K562 (cell line): Measurements from ENCODE around the gene UGP2. TPM values are rescaled to one million over a fixed set of nuclear protein-coding genes. Genes with fewer than 3 reads are reported as not detected.

ENCODE experiments used
- ATAC-seq: fragments of 200-7000 bp; cut with Tn5 transposase; 3 replicates; pipeline ENCODE4 v1.9.1; 2020; ENCODE audit warnings: moderate library complexity
- BruUV-seq: library from RNA; stranded (reverse); fragments of 400-500 nt; replicated peaks from 2 replicates; lab custom pipeline; 2021; lab: Mats Ljungman, UMichigan
- CTCF ChIA-PET: fragments of 300-600 bp; formaldehyde crosslinking; extraction: SDS; loops from one replicate; lab custom pipeline; 2021; ENCODE audit warnings: low intra/inter-chr PET ratio; lab: Yijun Ruan, JAX
- POLR2A ChIA-PET: fragments of 300-600, 350-650 bp; sonication (Branson Sonifier 250); formaldehyde crosslinking; extraction: SDS; loops from one replicate; lab custom pipeline; 2021; ENCODE audit warnings: antibody characterized with exemption, inconsistent platforms; lab: Yijun Ruan, JAX
- DNase-seq, 4 experiments: peaks; one replicate each; pipeline versions ENCODE4 v3.0.0 to v3.0.0-alpha.2; 2011 to 2018; ENCODE audit warnings: low spot score in 3 of 4, mixed read lengths in 3 of 4; ENCODE audit errors: extremely low read depth in 1 of 4
- FAIRE-seq: peaks from 2 replicates; lab custom pipeline; 2011; peaks lifted over from hg19 to GRCh38; lab: Jason Lieb, UNC
- H2AFZ ChIP-seq: 2 replicates; pipeline ENCODE4 v1.6.0; 2011; ENCODE audit warnings: low read depth, low read length, control low read depth, inconsistent platforms
- H3K27ac ChIP-seq: fragments of 200-600 bp; 3 replicates; pipeline ENCODE4 v1.8.0; 2011; ENCODE audit warnings: low read depth, mild to moderate bottlenecking, control low read depth, inconsistent platforms, low read length, moderate library complexity, mixed read lengths; ENCODE audit errors: extremely low read depth
- H3K27me3 ChIP-seq, 2 experiments: fragments of 300-600 bp in 1 of 2; 2 replicates in 1 of 2; 3 replicates in 1 of 2; pipeline versions ENCODE4 v1.6.0 to v1.8.0; 2011; ENCODE audit warnings: inconsistent platforms in 2 of 2, low read length in 2 of 2, mild to moderate bottlenecking in 1 of 2, mixed read lengths in 1 of 2, moderate library complexity in 1 of 2; ENCODE audit not compliant: control insufficient read depth in 2 of 2, insufficient read depth in 2 of 2
- H3K36me3 ChIP-seq: fragments of 300-600 bp; 3 replicates; pipeline ENCODE4 v1.8.0; 2011; ENCODE audit warnings: mild to moderate bottlenecking, low read length, inconsistent platforms; ENCODE audit not compliant: control insufficient read depth, insufficient read depth
- H3K4me1 ChIP-seq, 2 experiments: fragments of 200-600 bp in 1 of 2; replicated peaks in 1 of 2; 2 replicates in 1 of 2; 3 replicates in 1 of 2; pipeline versions ENCODE4 v1.5.1 to v1.8.0; 2011; ENCODE audit warnings: inconsistent platforms in 2 of 2, low read length in 2 of 2, mild to moderate bottlenecking in 1 of 2, mixed read lengths in 1 of 2, moderate library complexity in 1 of 2; ENCODE audit not compliant: control insufficient read depth in 2 of 2, insufficient read depth in 2 of 2
- H3K4me2 ChIP-seq: 2 replicates; pipeline ENCODE4 v1.6.1; 2011; ENCODE audit warnings: low read length, control low read depth, inconsistent platforms, mixed read lengths; ENCODE audit not compliant: insufficient read depth
- H3K4me3 ChIP-seq: fragments of 200-600 bp; sonication (generic), shearing (Covaris generic); 2 replicates; pipeline ENCODE4 v1.5.1; 2016; ENCODE audit warnings: control low read depth, inconsistent platforms
- H3K79me2 ChIP-seq: fragments of 200-600 bp; 3 replicates; pipeline ENCODE4 v1.8.0; 2011; ENCODE audit warnings: low read length, inconsistent platforms; ENCODE audit not compliant: control insufficient read depth, insufficient read depth
- H3K9ac ChIP-seq, 2 experiments: 2 replicates each; pipeline versions ENCODE4 v1.6.0 to v1.6.1; 2011; ENCODE audit warnings: low read depth in 2 of 2, low read length in 2 of 2, control low read depth in 1 of 2, inconsistent platforms in 1 of 2, mild to moderate bottlenecking in 1 of 2, mixed read lengths in 1 of 2; ENCODE audit not compliant: insufficient read depth in 1 of 2
- H3K9me1 ChIP-seq: one replicate; pipeline ENCODE4 v1.6.0; 2011; ENCODE audit warnings: inconsistent platforms, mild to moderate bottlenecking, low read length, moderate library complexity; ENCODE audit not compliant: control insufficient read depth, insufficient read depth
- H3K9me3 ChIP-seq: replicated peaks from 2 replicates; pipeline ENCODE4 v1.5.1; 2011; ENCODE audit warnings: low read depth, low read length, inconsistent platforms; ENCODE audit not compliant: control insufficient read depth, insufficient read depth
- H4K20me1 ChIP-seq: replicated peaks from 2 replicates; pipeline ENCODE4 v1.6.1; 2011; ENCODE audit warnings: low read length, inconsistent platforms, mixed read lengths; ENCODE audit not compliant: control insufficient read depth, insufficient read depth
- CHD7 ChIP-seq: fragments of 200-600 bp; sonication (generic); IDR thresholded peaks from one replicate; pipeline ENCODE4 v1.6.1; 2012; ENCODE audit warnings: mild to moderate bottlenecking, low read depth, low read length, inconsistent platforms
- CSDE1 ChIP-seq, 2 experiments: fragments of 450-650 bp; IDR thresholded peaks; 2 replicates each; pipeline ENCODE4 v1.6.1; 2016; ENCODE audit warnings: mild to moderate bottlenecking in 1 of 2
- ILF3 ChIP-seq: fragments of 450-650 bp; IDR thresholded peaks from 2 replicates; pipeline ENCODE4 v1.6.1; 2018; ENCODE audit warnings: antibody characterized with exemption, mild to moderate bottlenecking, moderate library complexity, borderline replicate concordance
- PRMT5 ChIP-seq: sonication (generic); formaldehyde crosslinking; IDR thresholded peaks from 2 replicates; pipeline ENCODE4 v1.5.0; 2020; ENCODE audit warnings: missing genetic modification reagents
- PURB ChIP-seq: sonication (generic); formaldehyde crosslinking; IDR thresholded peaks from 2 replicates; pipeline ENCODE4 v1.9.0; 2021; ENCODE audit warnings: low read depth, mild to moderate bottlenecking, missing genetic modification reagents
- RFX5 ChIP-seq: IDR thresholded peaks from 2 replicates; pipeline ENCODE4 v1.6.1; 2011; ENCODE audit warnings: low read depth, mild to moderate bottlenecking, improper control_type of control experiment, low read length
- RUNX1 ChIP-seq: sonication (generic); IDR thresholded peaks from 2 replicates; pipeline ENCODE4 v1.6.1; 2016; ENCODE audit warnings: antibody characterized with exemption, low read depth
- TCF7 ChIP-seq: sonication (generic); IDR thresholded peaks from 2 replicates; pipeline ENCODE4 v1.6.1; 2016; ENCODE audit warnings: antibody characterized with exemption, borderline replicate concordance
- VEZF1 ChIP-seq: fragments of 200-800 bp; sonication (Bioruptor generic); IDR thresholded peaks from 2 replicates; pipeline ENCODE4 v1.6.1; 2017; ENCODE audit warnings: missing genetic modification characterization, missing compliant biosample characterization
- ZFX ChIP-seq: sonication (generic); formaldehyde crosslinking; IDR thresholded peaks from 2 replicates; pipeline ENCODE4 v1.8.0; 2022; ENCODE audit warnings: mild to moderate bottlenecking, missing genetic modification reagents, moderate library complexity
- WGBS: fragments of 100-300 bp; shearing (Covaris generic); methylation state at CpG from one replicate; pipeline ENCODE4 v1.1.6; 2016; ENCODE audit warnings: low coverage, mixed read lengths; ENCODE audit not compliant: insufficient coverage; ENCODE audit errors: missing lambda C conversion rate; 5-methylcytosine and 5-hydroxymethylcytosine counted together
- in situ Hi-C: fragments of 300-500 bp; cut with MboI; formaldehyde crosslinking; loops from 4 replicates; pipeline ENCODE4 v1.15.0; 2018; ENCODE audit warnings: inconsistent platforms, mixed read lengths
- intact Hi-C: fragments of 100-400 bp; cut with micrococcal nuclease; formaldehyde crosslinking; loops from 2 replicates; pipeline ENCODE4 v1.14.2; 2022
- polyA plus RNA-seq, 8 experiments: library from polyadenylated mRNA; depleted of rRNA in 4 of 8; stranded (reverse) in 5 of 8; unstranded in 3 of 8; fragments of >200 nt; fragmentation: Nextera tagmentation in 2 of 8; fragmentation: Illumina TruSeq in 1 of 8; extraction: Ambion mirVana in 2 of 8; extraction: Trizol in 1 of 8; gene quantifications; 2 replicates each; pipeline versions ENCODE4 v1.2.1 to v1.2.3, GENCODE V29; 2011 to 2014; ENCODE audit warnings: inconsistent platforms in 1 of 8, missing spikeins in 1 of 8
- total RNA-seq, 7 experiments: library from RNA; depleted of rRNA in 6 of 7; stranded (reverse); fragments of >200 nt in 6 of 7; fragmentation: Illumina TruSeq in 2 of 7; extraction: Trizol in 2 of 7; gene quantifications; 2 replicates each; pipeline versions ENCODE4 v1.2.1 to v1.2.3, GENCODE V29; 2011 to 2021; ENCODE audit warnings: low replicate concordance in 1 of 7

Gene UGP2
- total and polyA plus RNA-seq, 9 of the 15 experiments (the other 6 are each of a cell fraction or from before 2014, with no cell fraction given), result 25.2 to 69.3 (median 58.9) TPM

DNA sequence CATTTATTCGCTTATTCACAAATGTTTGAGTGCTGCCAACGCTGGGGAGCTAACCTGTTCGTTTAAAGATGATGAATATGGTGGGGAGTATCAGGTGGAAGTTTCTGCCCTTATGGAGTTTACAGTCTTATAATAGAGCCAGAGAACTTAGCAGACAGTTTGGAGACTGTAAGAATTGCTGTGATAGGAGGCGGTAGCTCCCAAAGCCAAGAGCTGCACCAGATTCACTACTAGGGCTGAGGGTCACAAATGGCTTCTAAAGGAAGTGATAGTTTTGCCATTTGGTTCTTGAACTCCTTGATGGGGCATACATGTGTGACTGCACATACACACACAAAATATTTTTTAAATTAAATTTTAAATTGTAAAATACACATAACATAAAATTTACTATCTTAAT, 29.0 kb downstream of the UGP2 start:
- Histone ChIP-seq H3K4me2 (no peak overlapping the region), H2AFZ (no peak overlapping the region), H3K4me1 (no peaks in the 10 kb centered on the region), H3K9me1 (no peaks in the 10 kb centered on the region), H3K4me3 (no peak overlapping the region), H3K9me3 (no peaks in the 10 kb centered on the region)
- intact Hi-C loops, result no loop called here
- FAIRE-seq (no peak), ATAC-seq (no peak)
- BruUV-seq, result no TSS peak
- in situ Hi-C loops, result no loop called here
- TF ChIP-seq CHD7 (no peak), PURB (CRISPR knock-in tag) (no peak), ZFX (CRISPR knock-in tag) (no peak), TCF7 (no peak), PRMT5 (CRISPR knock-in tag) (no peak), RUNX1 (no peak), RFX5 (no peak), VEZF1 (no peak), CSDE1 (IDR thresholded peaks at IDR 0.05) (no peak), ILF3 (no peak)
- TF ChIP-seq, all 486 proteins: peak for 0
- ChIA-PET POLR2A (interaction anchor here (0.6 kb wide), 1 partner anchor 1800 kb away, joined by 4 read pairs; no protein-coding TSS in a partner anchor), CTCF (interaction anchor here (0.6 kb wide), 1 partner anchor 249 kb away, joined by 3 read pairs; no protein-coding TSS in a partner anchor)
- Histone ChIP-seq H3K27me3 (no peaks in the 10 kb centered on the region), H4K20me1 (no peaks in the 10 kb centered on the region), H3K36me3 (peaks cover 20% of the 10 kb centered on the region; the same call in 2 of the 3 replicates), H3K79me2 (no peaks in the 10 kb centered on the region; the same call in 2 of the 3 replicates), H3K27ac (no peak overlapping the region), H3K9ac (no peak overlapping the region)
- 93% methylated on average over 4 of the region's 4 CpGs for WGBS
- no peak for DNase-seq
